GM12872 (cell line): ENCODE results near the gene FAM184A.

Experiments
- CTCF ChIP-seq: IDR thresholded peaks from 3 replicates; pipeline ENCODE4 v1.5.1; 2011; ENCODE audit warnings: low read depth, mild to moderate bottlenecking, low read length, moderate library complexity; ENCODE audit not compliant: insufficient read depth

FAM184A gene

GRCh38 chr6:118982575-118982911, 95.9 kb downstream of the FAM184A start:
- TF ChIP-seq CTCF: no peak

DNA sequence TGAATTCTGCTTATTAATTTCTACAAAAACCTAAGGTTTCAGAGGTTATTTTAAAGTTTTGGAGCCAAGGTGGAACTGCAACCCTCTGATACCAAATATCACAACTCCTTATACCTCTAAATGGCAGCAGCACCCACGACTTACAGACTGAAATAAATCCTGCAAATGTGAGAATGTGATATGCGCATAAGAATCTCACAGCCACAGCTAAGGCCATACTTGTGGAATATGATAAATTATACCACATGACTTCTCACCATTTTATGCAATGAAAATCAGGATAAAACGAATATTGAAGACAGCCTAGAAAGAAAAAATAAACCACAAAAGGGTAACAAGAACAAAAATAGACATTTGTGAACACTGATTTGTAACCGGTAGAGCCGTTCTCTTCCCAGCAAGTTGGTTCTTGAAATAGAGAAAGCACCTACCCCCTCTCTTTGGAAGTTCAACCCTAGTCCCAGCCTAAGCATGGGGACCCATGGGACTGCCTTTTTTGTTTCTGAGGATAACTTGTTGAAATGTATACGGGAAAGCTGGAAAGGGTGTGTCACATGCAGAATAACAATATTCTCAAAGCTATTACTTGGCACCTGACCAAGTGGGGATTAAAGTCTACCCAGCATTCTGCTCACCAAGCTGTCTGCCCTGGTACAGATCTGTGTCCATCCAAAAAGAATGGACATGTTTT, 96.4 kb downstream of the FAM184A start:
- TF ChIP-seq CTCF: no peak

GRCh38 chr6:118980063-118980462, 98.4 kb downstream of the FAM184A start:
- no peak for TF ChIP-seq CTCF

- no peak for TF ChIP-seq CTCF
Measured at GRCh38 chr6:118974790-118975189, 103.7 kb downstream of the FAM184A start.

DNA sequence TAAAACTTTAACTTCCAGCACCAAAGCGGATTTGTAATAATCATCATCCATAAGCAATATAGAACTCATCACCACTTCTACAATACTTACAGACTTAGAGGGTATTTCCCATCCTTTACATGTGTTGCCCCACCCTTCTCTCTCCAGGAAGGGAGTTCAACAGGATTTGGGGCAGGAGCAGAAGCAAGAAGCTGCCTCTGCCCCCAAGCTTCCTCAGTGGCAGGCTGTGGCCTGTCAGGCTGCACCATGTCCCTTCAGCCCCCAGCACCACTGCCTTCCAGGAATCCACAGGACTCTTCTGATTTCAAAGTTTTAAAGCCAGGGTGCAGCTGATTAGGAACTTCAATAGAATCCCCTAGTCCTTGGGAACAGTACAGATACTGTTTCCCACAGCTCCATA, 106.8 kb downstream of the FAM184A start:
- TF ChIP-seq CTCF: no peak

GRCh38 chr6:118970866-118971265, 107.6 kb downstream of the FAM184A start:
- TF ChIP-seq CTCF: no peak

DNA sequence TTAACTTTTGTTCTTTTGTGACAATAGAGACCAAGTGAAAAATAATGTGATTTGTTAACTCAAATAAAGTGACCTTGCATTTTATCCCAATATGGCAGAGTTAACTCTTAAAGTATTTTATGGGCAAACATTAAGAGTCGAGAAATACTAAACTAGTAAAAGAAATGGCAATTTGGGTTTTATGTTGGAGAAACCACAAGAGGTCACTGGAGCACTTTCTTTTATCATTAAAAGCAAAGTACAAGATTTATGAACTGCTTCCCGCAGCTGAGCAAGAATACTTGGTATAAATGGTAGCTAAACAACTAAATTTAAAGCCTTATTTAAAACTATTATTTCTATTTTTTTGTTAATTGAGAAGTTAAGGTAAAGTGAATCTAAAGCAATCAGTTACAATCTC, 110.0 kb downstream of the FAM184A start:
- TF ChIP-seq CTCF: peak; percentile 33; the same call in 2 of the 3 replicates
